Measurements from ENCODE around the gene AGPAT4.

DNA sequence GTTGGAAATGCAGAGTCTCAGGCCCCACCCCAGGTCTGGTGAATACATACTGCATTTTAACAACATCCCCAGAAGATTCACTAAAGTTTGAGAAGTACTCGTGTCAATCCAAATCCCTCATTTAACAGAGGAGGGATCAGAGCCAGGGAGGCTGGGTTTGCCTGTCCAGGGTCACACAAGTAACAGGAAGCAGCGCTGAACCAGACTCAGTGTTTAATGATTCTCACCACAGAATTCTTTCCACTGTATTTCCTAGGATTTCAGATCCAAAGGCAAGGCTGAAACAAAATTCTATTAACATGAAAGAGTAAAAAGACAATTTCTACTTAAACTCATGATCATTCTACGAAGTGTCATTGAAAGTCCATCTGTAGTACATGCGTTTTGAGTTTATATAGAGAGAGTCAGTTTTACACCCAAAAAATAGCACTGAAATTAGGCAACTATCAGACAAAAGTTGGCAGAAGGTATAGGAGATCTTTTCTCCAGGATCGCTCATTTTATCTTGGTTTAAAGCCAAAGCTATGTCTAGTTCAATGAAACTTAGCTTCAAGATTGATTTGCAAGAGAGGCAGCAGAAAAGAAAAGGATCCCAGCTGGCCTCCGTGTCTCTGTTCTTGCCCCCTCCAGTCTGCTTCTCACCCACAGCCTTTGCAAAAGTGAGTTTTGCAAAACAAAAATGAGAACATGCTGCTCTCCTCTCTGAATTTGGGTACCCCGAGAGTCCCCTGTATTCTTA is 6.0 kb upstream of the AGPAT4 start:
- TF ChIP-seq ZNF3 (CRISPR knock-in tag; IDR thresholded peaks at IDR 0.05) (no peak), HNRNPUL1 (IDR thresholded peaks at IDR 0.05; ENCODE audit: low read depth, low read length) (no peak)

All from HepG2 (cell line).